Measurements from ENCODE around the gene RNF220.
A peak's percentile ranks its signal among the peaks of the same experiment; 100 is the strongest.

The RNF220 gene

DNA sequence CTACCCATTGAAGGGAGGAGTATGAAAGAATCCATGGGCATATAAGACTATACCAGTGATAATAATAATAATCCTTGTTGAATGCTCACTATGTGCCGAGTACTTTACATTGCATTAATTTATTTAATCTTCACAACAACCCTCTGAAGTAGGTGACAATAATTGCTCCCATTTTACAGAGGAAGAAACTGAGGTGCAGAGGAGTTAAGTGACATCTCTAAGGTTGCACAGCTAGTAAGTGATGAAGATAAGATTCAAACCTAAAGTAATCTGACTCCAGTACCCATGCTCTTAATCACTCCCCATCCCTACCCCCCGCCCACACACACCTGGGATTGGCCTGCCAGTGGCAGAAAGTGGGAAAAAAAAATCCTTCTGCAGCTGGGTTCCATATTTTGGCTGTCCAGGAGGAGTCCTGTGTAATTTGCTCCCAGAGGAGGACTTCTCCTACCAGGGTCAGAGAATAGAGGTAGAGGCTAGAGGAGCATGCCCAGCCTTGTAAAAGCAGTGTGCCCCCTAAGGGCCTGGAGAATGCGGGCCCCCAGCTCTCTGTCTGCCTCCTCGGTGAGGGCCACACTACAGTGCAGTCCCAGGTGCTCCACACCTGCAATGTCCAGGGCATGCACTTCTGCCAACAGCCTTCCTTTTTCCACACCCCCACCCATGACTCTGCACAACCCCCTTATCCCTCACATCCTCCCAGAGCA is 211.4 kb downstream of the RNF220 start:
- DNase-seq: no peak

DNA sequence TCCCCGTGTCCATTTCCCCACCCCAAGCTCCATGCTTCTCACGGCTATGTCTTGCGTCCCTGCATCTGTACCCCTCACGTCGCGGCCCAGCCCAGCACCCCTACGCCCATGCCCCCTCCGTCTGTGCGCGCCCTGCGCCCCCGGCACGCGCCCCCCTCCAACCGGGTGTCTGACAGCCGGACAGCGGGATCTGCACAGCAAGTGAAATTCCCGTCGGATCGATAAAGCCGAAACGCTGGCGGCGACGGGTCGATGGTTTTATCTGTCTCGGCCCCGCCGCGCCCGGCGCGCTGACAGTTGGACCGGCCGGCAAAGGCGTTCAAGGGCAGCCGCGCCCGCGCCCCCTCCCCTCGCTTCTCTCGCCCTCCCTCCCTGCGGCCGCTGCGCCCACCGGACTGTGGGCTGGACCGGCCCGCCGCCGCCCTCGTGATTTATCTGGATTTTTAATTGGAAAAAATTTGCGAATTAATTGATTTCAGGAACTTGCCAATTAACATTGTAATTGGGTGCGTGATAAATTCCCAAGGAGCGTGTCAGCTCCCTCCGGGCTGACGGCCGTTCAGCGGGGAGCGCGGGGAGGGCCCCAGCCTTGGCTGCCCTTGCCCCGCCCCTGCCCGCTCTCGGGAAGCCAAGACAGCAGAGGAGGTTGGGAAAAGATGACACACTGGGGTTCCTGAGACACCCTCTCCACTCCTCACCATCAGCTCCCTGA is 212.1 kb downstream of the RNF220 start:
- no peak for DNase-seq

DNA sequence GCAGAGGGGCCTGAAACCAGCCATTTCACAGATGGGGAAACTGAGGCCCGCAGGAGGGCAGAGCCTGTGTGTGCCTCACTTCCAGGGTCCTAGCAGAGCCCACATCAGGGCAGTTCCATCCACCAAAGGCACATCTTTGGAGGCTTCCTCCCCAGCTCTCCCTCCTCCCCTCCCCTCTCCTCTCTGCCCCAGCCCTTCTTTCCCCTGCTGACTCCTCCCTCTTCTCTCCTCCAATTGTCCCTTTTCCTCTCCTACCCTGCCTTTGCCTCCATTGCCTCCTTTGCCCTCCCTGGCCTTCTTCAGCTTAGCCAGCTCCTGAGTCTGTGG is 212.6 kb downstream of the RNF220 start:
- DNase-seq: no peak

DNA sequence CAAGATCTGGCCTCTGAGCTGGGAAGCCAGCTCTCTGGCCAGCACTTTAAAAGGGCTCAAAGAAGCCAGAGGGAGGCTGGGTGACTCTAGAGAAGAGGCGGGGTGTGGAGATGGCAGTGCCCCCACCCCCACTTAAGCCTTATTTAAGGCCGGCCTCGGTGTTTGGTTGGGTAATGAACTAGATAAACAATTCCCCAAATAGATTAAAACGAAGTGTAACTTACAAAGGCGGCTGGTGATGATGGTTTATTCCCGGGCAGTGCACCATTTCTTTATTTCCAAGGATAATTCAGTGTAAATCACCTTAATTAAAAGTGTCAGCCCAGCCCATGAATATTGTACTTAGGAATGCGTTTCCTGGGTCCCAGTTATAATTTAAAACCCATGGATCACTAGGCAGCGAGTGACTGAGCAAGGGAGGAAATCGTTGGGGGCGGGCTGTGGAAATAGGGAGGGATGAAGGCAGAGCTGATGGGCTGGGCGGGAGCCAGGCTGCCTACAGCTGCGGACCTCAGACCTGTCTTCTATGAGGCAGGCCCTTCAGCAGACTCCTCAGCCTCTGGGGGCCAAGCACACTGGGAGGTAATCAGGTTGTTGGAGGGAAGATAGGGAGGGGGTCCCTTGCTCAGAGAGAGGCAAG is 214.3 kb downstream of the RNF220 start:
- no peak for DNase-seq

DNA sequence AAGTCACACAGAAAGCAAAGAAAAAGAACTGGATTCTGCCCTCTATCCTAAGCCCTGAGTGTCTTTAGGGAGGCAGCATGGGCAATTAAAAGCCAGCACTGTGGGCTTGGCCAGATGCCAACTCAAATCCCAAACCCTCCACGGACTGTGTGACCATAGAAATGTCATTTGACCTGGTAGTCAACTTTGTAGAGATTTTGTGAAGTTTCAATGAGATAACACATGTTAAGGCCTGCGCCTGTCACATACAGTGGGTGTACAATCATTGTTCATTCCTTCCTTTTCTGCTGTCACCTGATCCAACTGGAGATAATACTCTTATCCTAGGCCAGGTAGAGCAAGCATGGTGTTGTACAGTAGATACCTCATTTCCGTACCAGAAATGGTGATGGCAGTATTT is 215.0 kb downstream of the RNF220 start:
- no peak for DNase-seq

DNA sequence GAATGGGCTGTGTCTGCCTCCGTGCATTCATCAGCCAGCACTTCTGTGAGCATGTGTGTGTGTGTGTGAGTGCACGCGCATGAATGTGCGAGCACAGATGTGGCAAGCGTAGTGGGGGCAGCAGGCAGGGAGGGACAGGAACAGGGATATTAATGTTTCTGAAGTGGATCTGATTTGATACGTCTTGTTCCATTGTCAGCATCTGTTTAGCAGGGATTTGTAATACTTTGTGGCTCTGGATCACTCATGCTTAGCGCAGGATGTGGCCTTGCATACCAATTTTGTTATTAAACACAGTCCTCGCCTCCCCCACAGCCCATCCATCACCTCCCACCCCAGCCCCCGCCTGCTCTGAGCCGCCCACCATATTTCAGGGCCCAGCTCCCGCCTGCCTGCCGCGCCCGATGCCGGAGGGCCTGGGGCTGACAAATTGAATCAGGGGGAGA is 216.8 kb downstream of the RNF220 start:
- DNase-seq: no peak

DNA sequence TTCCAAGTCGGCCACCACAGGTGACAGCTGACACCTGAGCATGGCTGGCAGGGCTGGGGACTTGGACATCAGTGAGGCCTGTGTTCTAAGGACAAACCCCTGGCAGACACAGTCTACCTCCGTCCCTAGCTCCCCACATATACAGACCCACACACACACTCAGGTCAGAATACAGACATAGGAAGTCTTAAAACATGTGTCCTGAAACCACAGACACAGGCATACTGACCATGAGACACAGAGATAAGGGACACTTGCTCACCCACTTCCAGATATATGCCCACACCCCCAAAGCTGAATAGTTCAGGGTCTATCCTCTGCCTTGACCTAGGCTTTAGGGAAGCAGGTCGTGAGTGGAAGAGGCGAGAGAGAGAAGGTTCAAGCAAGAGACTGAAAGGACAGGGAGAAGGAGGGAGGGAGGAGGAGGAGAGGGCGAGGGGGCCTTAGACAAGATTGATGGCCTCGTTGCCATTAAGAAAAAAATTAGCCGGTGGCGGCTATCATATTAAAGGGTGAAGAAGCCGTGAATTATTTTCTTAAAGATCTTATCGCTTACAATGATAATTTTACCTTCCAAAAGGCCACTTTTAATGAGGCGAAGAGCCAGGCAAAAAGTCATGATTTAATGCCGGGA is 219.3 kb downstream of the RNF220 start:
- no peak for DNase-seq

DNA sequence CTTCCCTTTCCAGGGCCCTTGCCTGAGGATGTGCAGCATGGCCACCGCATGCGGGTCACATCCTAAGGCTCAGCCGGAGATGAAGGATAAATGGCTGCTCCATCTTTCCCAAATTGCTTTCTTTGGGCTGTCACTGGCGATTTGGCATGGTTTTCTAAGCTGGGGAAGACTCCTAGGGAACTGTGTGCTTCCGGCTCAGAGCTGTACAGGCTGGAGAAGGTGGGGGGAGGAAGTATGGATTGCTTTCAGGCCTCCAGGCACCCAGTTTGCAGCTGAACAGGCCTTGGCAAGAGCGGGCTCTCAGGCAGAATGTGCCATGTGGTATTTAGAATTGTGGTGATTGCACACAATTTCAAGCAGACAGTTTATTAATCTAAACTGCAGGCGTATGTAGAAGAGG is 220.3 kb downstream of the RNF220 start:
- no peak for DNase-seq

DNA sequence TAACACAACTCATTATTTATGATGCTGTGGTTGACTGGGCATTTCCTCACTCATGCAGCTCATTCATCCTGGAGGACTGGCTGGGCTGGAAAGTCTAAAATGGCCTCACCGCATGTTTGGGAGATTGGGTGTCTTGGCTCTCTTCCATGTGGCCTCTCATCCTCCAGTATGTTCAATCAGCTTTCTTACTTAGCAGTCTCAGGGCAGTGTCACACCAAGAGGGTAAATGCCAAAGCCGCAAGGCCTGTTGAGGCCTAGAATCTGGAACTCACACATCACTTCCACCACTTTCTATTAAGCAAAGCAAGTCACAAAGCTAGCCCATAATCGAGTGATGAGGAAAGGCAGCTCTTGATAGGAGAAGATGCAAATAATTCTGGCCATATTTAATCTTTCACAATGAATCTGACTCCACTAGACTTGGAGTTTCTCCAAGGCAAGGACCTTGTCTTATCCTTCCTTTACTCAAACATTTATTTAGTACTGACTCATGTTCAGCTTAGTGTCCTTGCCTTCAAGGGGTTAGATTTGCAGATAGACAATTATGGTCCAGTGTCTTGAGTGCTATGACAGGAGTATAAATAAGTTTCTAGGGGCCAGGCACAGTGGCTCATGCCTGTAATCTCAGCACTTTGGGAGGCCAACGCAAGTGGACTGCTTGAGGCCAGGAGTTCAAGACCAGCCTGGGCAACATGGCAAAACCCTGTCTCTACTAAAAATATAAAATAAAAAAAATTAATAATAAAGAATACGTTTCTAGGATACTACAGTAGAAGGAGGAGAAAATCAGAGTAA is 224.1 kb downstream of the RNF220 start:
- no peak for DNase-seq

DNA sequence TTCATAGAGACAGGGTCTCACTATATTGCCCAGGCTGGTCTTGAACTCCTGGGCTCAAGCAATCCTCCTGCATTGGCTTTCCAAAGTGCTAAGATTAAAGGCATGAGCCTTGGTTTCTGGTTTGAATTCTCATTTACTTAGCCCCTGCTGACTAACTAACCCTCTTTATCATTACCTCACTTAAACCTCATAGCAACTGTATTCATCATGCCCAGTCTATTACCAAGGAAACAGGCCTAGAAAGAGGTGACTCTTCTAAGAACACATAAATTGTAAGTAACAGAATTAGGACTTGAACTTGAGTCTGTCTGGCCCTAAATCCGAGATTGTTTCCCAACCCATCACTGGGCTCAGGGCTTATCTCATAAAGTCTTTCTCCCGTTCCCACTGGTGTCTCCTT is 225.1 kb downstream of the RNF220 start:
- DNase-seq: no peak

DNA sequence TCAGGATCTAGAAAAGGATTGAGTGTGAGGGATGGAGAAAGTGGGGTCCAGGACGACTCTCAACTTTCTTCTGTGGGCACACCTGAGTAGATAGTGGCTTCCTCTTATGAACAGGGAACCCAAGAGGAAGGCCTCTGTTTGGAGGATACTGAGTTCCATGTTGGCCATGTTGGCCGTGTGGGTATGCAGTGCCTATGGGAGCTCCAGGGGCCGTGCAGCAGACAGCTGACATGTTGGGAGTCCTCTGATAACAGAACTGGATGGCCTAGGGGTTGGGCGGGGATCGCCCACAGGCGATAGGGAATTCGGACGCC is 226.2 kb downstream of the RNF220 start:
- no peak for DNase-seq

DNA sequence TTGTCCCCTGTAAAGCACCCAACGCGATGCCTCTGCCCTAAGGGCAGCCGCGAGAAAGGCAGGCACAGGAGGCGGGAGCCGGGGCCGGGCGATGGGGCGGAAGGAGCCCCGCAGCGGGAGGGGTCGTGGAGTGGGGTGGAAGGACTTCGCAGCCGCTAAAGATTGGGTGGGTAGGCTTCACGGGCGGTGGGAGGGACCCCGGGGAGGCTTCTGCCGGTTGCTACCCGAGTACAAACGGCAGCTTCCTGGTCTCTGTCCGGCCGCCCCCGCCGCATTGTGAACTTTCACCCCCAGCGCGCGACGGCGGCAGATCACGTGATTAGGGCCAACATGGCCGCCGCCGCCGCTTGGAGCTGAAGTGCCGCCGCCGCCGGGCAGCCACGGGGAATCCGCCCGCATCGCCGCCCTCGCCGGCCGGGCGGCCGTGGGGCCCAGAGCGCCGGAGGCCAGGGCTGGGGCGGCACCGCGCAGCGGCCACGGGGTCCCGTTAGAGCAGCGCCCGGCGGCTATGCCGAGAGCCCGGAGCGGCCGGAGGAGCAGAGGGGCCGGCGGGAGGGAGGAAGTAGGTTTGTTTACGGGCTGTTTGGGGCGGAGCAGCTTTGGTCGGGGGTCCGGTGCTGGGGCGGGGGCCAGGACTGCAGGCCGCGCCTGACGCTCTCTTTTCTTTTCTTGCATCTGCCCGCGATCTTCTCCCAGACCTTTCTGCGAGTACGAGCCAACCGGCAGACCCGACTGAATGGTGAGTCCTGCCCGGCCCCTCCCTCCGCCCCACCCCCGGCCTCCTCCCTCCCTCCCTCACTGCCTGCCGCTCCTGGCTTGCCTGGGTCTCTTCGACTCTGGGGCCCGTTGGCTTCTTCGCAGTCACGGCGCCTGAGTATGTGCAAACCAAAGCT is 226.8 kb downstream of the RNF220 start:
- DNase-seq: peak; percentile 18

DNA sequence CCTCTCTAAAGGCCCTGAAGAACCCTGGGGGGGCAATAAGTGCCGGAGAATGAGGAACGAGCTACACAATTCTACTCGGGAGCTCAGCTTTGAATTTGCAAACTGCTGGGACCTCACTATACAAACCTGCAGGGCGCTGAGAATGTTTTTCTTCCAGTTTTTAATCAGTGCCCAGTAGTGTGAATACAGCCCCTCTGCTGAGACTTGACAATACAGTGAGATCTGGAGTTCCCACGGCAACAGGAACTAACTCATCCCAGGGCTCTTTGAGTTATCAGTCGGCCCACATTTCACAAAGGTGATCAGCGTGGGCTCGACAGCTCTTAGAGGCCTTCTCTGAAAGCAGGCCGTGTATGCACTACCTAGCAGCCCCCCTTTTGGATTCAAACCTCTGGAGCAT is 227.5 kb downstream of the RNF220 start:
- no peak for DNase-seq

DNA sequence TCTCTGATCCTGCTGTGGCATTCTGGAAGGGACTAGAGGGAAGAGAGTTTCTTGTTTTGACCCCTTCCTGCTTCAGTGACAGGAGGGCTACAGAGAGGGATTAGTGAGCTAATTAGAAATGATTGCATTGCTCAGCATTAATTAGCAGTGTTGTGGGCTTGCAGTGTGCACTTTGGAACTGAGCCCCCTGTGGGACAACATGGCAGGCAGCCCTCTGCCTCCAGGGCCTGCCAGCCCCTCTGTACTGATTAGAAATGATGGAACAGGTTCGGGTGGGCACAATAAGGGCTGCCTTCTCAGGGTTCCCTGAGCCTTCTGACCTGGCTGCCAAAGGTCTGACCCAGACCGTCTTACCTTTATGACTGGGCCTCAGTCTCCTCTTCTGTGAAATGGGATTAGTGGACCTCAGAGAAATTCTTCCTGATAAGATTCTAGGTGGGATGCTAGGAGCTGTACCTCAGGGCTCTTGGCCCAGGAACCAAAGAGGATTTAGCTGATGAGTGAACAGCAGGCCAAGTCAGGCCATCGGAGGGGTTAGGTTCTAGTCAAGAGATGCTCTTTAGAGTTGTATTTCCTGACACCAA is 229.6 kb downstream of the RNF220 start:
- DNase-seq: no peak

DNA sequence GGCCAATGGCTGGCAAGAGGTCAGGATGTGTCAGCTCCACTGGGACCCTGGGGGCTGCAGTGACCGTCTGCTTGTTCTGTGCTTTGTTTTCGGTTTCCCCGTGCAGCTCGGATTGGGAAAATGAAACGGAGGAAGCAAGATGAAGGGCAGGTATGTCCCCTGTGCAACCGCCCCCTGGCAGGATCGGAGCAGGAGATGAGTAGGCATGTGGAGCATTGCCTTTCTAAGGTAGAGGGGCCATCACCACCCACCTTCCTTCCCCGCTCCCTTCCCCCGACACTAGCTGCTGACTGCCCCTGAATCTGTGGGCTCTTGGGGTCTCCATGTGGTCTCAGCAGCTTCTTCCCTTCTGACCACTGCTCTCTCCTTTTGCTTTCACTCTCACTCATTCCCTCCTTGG is 230.4 kb downstream of the RNF220 start:
- DNase-seq: no peak

DNA sequence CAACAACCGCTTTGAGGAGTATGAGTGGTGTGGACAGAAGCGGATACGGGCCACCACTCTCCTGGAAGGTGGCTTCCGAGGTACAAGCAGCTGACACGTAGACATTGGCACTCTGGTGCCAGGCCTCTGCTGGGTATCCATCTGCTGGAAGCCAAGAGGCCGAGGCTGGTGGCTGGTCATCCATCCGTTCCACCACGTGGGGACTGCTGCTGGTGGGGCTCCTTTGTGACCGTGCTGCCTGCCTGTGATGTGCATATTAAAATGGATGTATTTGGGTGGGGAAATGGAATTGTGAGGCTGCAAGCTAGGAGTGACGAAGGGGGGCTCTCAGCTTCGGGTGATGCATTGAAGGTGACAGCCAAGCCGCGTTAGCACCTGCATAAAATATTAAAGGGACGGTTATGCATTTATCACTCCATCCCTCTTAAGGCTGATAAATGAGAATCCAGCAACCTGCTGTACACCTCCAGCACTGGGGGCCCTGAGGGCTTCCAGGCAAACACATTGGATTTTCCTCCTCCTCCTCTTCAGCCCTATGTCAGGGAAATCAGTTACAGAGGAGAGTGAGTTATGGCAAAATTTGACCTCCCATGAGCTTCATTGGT is 231.1 kb downstream of the RNF220 start:
- no peak for DNase-seq

DNA sequence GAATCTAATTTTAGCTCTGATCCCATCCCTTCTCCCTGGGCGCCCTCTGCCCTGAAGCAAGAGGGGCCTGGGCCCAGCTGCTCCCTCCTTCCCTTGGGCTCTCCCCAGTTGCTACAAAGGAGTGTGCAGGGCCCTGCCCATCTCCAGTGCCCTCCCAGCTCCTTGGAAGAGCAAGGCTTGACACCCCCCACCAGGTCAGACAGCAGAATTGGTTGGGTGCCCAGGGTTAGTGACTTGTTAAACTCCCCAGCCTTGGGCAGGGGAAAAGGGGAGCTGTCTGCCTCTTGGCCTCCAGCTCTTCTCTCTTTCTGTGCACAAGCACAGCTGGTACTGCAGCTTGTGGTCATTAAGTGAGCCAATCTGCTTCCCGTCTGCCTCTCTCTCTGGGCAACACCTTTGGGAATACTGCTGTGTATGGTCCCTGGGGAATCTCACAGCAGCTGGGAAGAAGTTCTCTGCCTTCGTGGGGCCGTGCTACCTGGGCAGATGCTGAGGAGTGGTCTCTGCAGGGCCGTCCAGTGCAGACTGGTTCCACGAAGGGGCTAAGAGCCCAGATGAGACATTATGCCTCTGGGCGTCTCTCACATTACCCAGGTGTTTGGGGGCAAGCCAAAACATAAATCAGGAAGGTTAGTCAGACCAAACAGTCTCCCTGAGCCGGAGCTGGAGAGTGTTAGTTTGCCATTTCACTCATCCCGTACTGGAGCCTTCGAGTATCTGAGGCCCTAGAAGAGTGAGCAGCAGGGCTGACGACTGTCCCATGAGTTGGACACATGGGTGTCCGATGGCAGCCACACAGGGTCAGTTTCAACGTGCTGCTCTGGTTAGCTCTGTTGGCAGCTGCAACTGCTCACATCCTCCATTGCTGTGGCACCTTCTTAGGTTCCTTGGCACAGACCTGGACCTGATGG is 231.9 kb downstream of the RNF220 start:
- DNase-seq: no peak

DNA sequence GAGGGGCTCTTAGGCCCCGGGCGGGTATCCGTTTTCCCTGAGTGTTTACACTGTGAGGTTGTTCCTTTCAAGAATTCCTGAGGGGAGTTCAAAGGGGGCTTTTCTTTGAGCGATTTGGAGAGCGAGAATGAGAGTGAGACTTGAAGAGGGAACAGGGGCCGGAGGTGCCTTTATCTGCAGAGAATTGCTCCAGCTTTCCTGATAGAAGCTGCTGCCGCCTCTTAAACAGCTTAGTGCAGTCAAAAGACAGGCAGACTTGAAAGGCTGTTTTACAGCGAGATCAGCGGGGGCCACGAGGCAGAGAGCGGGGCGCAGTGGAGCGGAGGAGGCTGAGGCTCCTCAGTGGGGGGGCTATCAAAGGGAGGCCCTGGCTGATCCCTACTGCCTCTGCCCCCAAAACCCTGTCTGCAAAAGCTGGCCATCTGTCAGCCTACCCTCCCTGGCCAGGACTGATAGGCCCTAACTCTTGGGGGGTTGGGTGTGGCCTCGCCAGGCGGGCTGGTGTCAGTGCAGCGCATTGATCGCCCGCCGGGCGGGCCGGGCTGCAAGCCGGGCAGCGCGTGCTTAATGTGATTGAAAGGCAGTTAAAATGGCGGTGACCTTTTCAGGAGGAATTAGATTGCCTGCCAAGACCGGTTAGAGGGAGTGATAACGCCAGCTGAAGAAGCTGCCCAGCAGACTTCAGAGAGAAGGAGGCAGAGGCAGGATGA is 232.8 kb downstream of the RNF220 start:
- no peak for DNase-seq

DNA sequence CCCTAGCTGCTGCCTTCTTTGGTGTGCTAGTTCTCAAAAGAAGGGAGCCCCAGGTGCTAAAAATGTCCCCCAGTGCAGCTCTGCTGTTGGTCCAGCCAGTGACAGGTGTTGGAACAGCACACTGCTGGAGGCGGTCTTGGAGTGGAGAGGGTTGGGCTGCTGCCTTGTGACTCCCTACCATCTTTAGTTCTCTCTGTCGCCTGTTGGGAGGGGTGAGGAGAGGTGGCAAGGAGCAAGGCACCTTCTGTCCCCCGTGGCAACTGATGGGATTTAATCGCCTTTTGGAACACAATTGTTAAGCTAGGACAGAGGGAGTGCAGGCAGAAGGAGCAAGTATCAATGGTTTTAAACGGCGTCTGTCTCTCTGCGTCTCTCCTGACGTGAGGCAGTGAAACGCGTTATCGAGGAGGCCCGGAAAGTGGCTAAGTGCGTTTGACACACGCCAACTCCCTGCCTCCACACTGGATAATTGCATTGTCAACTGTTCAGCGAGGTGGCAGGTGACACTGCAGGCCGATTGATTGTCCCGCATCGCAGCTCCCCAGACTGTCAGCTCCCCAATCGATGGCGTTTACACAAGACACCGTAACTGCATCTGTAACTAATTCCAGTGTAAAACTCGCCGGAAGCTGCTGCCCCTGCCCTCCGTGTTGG is 235.3 kb downstream of the RNF220 start:
- no peak for DNase-seq

All from NCI-H1436 treated with DMSO at 0.1 percent for 48 hours (cell line).